ENCODE data around the gene WNT8B.

The WNT8B gene

GRCh38 chr10:100427374-100427773, 35.4 kb upstream of the WNT8B start:
- no peaks in the 10 kb centered on the region for H3K27me3 ChIP-seq (ENCODE audit: insufficient read depth, low read length, poor library complexity, severe bottlenecking)
- no peaks in the 10 kb centered on the region for H3K79me2 ChIP-seq (ENCODE audit: insufficient read depth, low read length)
- no peaks in the 10 kb centered on the region for H3F3A ChIP-seq (ENCODE audit: low read depth)
- no peaks in the 10 kb centered on the region for H3K9me3 ChIP-seq (ENCODE audit: insufficient read depth, low read depth, low read length)
- H3K9ac ChIP-seq (ENCODE audit: low read depth, low read length, poor library complexity, severe bottlenecking): no peak overlapping the region
- H3K4me3 ChIP-seq (ENCODE audit: low read length, poor library complexity, severe bottlenecking): no peak overlapping the region
- H2AFZ ChIP-seq (ENCODE audit: low read length): no peak overlapping the region
- H3K4me1 ChIP-seq (ENCODE audit: insufficient read depth, low read length, poor library complexity, severe bottlenecking): no peaks in the 10 kb centered on the region
- no peaks in the 10 kb centered on the region for H4K20me1 ChIP-seq (ENCODE audit: insufficient read depth, low read length, poor library complexity, severe bottlenecking)
- no peaks in the 10 kb centered on the region for H3K9me2 ChIP-seq (replicated peaks; ENCODE audit: low read depth, low read length)
- H3K4me2 ChIP-seq (ENCODE audit: low read depth, low read length, poor library complexity, severe bottlenecking): no peak overlapping the region
- TF ChIP-seq CTCF (conservative IDR thresholded peaks at IDR 0.05; ENCODE audit: low read length) (no peak), EZH2phosphoT487 (IDR thresholded peaks at IDR 0.05; ENCODE audit: borderline replicate concordance) (no peak)
- H3K36me3 ChIP-seq (ENCODE audit: insufficient read depth, low read length): no peaks in the 10 kb centered on the region

GRCh38 chr10:100433253-100434240, 29.3 kb upstream of the WNT8B start:
- no peak overlapping the region for H3K9ac ChIP-seq (ENCODE audit: low read depth, low read length, poor library complexity, severe bottlenecking)
- no peak for TF ChIP-seq EZH2phosphoT487 (IDR thresholded peaks at IDR 0.05; ENCODE audit: borderline replicate concordance)
- TF ChIP-seq CTCF (conservative IDR thresholded peaks at IDR 0.05; ENCODE audit: low read length): peak; percentile 100
- H3K27me3 ChIP-seq (ENCODE audit: insufficient read depth, low read length, poor library complexity, severe bottlenecking): no peaks in the 10 kb centered on the region
- no peak overlapping the region for H3K4me2 ChIP-seq (ENCODE audit: low read depth, low read length, poor library complexity, severe bottlenecking)
- no peak overlapping the region for H2AFZ ChIP-seq (ENCODE audit: low read length)
- no peaks in the 10 kb centered on the region for H3K9me2 ChIP-seq (replicated peaks; ENCODE audit: low read depth, low read length)
- H3K4me1 ChIP-seq (ENCODE audit: insufficient read depth, low read length, poor library complexity, severe bottlenecking): no peaks in the 10 kb centered on the region
- no peak overlapping the region for H3K4me3 ChIP-seq (ENCODE audit: low read length, poor library complexity, severe bottlenecking)
- no peaks in the 10 kb centered on the region for H3K79me2 ChIP-seq (ENCODE audit: insufficient read depth, low read length)
- no peaks in the 10 kb centered on the region for H3K36me3 ChIP-seq (ENCODE audit: insufficient read depth, low read length)
- no peaks in the 10 kb centered on the region for H3K9me3 ChIP-seq (ENCODE audit: insufficient read depth, low read depth, low read length)
- H4K20me1 ChIP-seq (ENCODE audit: insufficient read depth, low read length, poor library complexity, severe bottlenecking): no peaks in the 10 kb centered on the region
- no peaks in the 10 kb centered on the region for H3F3A ChIP-seq (ENCODE audit: low read depth)

GRCh38 chr10:100436255-100436654, 26.6 kb upstream of the WNT8B start:
- no peaks in the 10 kb centered on the region for H3K27me3 ChIP-seq (ENCODE audit: insufficient read depth, low read length, poor library complexity, severe bottlenecking)
- H3K9me2 ChIP-seq (replicated peaks; ENCODE audit: low read depth, low read length): no peaks in the 10 kb centered on the region
- no peaks in the 10 kb centered on the region for H3K36me3 ChIP-seq (ENCODE audit: insufficient read depth, low read length)
- H3K4me3 ChIP-seq (ENCODE audit: low read length, poor library complexity, severe bottlenecking): no peak overlapping the region
- 0 out of 2 replicates have a peak overlapping the region, but pooled peaks have one; percentile 11 for H2AFZ ChIP-seq (ENCODE audit: low read length)
- H3K79me2 ChIP-seq (ENCODE audit: insufficient read depth, low read length): no peaks in the 10 kb centered on the region
- H4K20me1 ChIP-seq (ENCODE audit: insufficient read depth, low read length, poor library complexity, severe bottlenecking): no peaks in the 10 kb centered on the region
- H3K4me1 ChIP-seq (ENCODE audit: insufficient read depth, low read length, poor library complexity, severe bottlenecking): no peaks in the 10 kb centered on the region
- no peak for TF ChIP-seq CTCF (conservative IDR thresholded peaks at IDR 0.05; ENCODE audit: low read length)
- no peak for TF ChIP-seq EZH2phosphoT487 (IDR thresholded peaks at IDR 0.05; ENCODE audit: borderline replicate concordance)
- H3K9me3 ChIP-seq (ENCODE audit: insufficient read depth, low read depth, low read length): no peaks in the 10 kb centered on the region
- H3K9ac ChIP-seq (ENCODE audit: low read depth, low read length, poor library complexity, severe bottlenecking): no peak overlapping the region
- H3K4me2 ChIP-seq (ENCODE audit: low read depth, low read length, poor library complexity, severe bottlenecking): no peak overlapping the region
- no peaks in the 10 kb centered on the region for H3F3A ChIP-seq (ENCODE audit: low read depth)
